ENCODE results near the gene ARHGAP15.

The ARHGAP15 gene

DNA sequence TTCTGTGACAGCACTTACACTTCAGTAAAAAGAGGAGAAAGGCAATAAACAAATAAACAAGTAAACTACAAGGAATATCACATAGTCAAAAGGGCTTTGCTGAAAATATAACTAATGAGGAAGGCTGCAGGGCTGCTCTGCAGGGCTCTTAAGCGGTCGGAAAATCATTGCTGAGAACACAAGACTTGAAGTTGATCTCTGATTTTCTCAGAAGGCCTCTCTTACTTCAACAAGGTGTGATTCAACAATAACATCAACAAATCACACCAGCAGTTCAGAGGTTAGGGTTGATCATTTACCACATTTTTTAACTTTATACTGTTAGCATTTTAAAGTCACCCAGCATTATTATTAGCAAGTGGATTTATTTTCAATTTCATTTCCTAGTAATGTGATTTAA lies 215.6 kb downstream of the ARHGAP15 start:
- no peak for DNase-seq (ENCODE audit: low spot score)

DNA sequence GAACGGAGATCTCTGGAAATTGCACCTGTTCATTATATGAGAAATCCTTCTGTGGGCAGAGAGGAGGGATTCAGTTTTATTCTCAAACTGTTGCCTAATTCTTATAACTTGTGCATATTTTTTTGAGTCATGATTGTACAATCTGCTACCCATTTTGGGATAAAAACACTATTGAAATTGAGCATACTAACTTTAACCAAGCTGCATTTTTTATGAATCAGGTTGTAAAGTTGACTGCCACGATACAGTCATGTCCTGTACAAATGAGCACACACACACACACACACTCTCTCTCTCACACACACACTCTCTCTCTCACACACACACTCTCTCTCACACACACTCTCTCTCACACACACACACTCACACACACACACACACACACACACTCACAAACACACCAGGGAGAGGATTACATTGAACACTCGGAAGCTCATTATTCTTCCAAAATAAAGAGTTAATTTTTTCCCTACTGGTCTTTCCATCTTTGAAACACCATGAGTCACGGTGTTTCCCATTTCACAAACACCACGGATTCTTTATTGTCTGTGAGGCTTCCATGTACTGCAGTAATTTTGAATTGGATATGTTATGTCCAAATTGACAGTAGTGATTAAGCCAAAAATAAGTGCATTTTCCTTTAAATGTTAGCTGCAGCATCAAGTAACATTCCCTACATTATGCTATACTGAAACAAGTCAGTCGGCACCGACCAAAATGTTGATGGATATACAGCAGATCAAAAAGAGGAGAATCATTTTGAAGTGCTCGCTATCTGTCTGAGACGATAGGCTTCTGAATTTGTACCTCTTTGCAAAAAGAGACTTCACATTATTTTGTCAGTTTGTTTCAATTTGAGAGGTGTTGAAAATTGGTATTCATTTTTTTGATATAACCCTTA lies 216.9 kb downstream of the ARHGAP15 start:
- no peak for DNase-seq (ENCODE audit: low spot score)

DNA sequence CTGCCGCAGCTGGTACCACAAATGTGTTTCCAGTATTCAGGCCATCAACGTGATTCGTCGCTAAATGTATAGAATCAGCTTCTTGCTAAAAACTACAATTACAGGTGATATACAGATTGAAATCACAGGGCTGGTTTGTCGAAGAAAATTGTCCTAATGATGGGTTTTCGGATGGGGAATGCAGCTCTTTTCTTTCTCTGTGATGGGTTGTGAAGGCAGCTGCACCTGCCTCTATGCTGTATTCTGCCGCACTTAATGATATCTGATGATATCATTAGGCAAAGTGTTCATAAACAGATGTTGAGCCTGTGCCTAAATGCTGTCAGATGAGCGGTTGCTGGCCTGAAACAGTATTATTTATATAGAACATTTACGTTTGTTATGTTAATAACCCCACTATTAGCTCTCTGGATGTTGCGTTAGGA lies 218.1 kb downstream of the ARHGAP15 start:
- DNase-seq (ENCODE audit: low spot score): no peak

DNA sequence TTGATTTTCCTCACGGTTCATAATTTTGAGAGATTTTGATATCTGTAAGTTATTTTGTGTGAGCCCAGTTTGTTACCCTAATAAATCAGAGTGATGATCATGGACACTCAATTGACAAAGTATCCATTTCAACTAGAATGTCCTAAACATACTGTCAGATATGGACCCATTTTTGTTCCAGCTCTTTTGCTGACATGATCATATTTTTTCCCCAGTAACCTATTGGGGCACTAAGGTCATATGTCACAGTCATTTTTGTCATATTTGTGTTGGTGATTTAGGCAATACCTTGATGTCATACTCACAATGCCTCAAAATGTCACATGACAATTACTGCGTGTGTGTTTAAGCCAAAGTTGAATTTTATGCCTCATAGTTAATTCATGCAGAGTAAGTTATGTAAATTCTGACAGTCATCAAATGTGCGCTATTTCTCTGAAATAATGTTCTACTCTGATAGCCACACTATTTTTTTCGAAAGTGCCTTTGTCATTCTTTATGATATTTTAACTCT lies 218.7 kb downstream of the ARHGAP15 start:
- DNase-seq (ENCODE audit: low spot score): no peak

DNA sequence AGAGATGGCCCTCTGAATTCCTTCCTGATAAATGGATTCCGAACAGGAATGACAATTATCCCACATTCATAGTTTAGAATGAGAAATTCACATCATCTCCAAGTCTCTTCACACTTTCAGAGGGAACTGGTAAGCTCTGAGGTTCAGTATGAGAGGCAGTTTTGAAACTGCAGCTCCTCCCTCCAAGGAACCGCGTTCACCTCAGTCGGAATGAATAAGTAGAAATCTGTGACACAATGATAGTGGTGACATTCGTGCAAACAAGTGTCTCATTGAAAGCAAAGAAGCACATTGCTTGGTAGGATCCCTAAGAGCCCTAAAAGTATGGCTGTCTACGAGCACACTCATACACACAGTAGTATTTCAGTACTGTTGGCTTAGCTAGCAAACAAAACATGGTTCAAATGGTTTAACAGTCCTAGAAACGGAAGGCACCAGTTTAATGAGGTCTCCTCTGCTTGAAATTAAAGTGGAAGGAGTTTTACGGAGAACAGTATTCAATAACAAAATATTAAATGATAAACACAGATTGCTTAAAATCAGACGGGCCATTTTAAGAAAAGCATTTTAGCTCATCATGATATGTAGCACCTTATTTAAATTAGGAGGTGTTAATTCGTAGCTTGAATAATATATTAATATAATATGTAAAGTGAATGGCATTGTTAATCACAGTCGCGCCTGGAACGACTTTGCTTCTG lies 225.0 kb downstream of the ARHGAP15 start:
- DNase-seq (ENCODE audit: low spot score): no peak

DNA sequence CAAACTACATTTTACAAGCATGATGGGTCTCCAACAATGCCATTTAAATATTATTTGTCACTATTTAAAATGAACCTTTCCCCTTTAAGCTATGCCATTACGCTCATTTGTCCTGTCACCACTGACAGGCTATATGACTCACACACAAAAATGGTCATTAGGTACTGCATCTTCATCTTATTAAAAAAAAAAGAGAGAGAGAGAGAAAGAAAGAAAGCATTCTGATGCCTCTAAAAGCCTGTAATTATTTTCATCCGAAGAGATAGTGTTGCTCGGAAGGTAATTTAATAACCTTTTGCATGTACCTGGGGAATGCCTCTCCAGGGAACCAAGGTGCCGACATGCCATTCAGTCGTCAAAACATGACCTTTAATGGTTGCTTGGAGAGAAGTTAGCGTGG lies 226.7 kb downstream of the ARHGAP15 start:
- DNase-seq (ENCODE audit: low spot score): no peak

DNA sequence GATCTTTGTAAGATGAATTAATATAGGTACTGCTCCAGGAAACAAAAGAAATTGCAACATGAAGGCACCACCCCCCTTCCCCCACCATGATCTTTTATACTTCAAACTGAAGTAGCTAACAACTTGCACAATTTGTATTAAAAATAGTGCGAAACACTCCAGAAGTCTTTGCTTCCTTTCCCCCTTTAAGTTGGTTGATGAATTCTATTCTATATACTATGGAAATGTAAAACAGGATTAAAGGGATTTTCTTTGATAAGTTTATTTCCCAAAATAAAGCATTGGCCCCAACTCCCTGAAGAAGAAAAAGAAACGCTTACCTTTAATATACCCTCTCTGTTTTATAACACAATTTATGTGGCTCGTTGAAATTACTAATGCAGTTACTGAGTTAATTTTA lies 227.1 kb downstream of the ARHGAP15 start:
- DNase-seq (ENCODE audit: low spot score): no peak

DNA sequence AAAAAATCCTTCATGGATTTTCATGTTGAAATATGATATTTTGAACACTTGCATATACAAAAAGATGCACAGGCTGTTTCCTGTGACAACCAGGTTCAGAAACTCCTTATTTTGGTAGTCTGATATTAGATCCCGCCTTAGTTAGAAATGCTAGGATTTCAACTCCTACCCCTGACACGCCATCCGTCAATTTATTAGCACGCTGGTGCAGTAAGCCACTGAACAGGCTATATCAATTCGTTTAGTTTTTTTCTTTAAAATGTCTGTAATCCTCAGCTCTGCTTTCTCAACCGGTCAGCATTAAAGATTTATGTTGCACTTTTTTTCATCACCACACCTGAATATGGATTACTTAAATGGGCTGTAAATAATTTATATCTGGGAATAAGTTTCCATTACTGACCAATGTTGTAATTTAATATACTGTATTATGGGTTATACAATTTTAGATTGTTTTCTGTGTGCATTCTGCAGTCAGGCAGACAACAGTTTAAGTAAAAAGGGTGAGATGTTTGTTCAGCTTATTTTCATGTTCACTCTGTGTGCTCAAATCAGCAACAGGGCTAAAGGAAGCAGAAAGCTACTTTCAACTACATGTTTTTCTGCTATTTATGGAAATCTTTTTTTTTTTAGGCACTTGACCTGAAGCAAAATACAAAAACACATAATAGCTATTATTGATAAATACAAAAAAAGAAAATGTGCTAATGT lies 227.7 kb downstream of the ARHGAP15 start:
- DNase-seq (ENCODE audit: low spot score): no peak

DNA sequence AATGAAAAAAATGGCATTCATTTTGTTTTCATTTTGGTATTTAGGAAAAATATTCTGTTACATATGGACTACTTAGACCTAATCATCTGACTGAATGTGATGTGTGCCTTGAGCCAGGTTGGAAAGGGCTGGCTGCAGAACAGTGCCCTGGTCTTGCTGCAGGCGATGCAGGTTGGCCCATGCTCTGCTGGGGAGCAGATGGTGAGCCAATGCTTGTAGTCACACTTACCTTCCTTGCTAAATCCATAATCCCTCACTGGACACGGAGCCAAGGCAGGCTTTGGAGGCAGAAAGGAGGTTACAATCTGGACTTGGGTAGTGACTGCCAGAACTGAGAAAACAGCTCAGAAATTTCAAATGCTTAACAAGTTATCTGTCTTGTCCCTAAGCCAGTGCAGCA lies 228.7 kb downstream of the ARHGAP15 start:
- DNase-seq (ENCODE audit: low spot score): no peak

DNA sequence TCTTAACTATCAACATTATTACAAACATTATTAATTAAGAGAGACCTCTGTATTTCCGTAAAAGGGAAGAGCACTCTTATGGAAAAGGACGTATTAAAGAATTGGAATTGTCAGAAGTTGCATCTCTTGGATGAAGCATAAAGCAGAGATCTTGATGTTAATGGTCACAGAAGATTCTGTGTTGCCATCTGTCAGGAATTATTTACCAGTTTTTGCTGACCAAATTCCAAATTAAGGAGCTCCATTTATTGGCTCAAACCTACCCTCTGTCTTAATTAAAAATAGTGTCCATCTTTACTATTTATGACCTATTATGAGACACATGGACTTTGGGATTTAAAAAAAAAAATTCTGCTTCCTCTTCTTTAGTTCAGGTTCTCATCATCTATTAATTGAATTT lies 232.1 kb downstream of the ARHGAP15 start:
- no peak for DNase-seq (ENCODE audit: low spot score)

DNA sequence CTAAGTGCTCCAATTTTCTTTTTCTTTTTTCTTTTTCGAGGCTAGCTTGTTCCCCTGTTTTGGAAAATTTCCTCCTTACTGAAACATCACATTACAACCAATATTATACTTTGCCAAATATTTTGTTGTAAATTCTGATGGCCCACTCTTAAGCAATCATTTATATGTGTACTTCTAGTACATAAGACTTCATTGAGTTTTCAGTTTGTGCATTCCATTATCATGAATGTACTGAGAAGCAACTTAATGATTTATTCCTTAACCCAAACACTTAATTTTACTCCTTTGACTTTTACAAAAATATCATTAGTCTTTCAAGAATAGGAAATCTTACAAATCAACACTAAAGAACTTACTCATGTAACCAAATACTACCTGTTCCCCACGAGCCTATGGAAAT lies 242.4 kb downstream of the ARHGAP15 start:
- no peak for DNase-seq (ENCODE audit: low spot score)

DNA sequence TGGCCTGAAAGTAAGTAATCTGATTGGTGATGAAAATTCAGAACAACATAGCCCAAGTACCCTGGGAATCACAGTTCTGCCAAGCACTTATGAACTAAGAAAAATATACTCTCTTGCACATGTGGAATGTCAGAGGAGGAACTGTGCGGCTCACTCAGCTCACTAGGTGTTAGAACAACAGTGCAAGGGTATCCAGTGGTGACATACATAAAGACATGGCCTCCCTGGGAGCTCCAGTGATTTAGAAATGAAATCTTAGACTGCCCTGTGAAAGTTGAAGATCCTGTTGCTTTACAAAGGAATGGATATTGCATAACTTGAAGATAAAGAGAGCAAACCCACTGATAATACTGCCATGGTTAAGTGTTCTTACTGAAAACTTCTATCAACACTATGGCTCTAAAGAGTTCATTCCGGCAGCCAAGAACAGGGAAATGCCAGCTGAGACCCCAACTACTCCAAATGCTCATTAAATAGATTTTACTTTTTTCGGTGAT lies 246.2 kb downstream of the ARHGAP15 start:
- no peak for DNase-seq (ENCODE audit: low spot score)

DNA sequence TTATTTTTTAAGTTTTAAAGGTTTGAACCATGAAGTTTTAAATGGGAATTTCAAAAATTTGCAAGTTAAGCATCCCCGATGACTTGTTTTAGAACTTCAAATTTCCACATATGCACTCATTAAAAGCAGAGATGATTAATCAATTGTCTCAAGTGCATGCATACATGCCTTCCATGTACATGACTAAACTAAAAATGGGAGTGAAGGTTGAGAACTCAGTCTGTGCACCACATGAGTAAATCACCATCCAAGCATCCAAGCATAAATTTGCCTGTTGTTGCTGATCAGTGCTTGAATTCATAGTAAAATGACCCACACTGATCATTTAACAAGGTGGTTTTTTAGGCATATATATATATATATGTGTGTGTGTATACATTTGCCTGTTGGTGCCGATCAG lies 249.8 kb downstream of the ARHGAP15 start:
- DNase-seq (ENCODE audit: low spot score): no peak

DNA sequence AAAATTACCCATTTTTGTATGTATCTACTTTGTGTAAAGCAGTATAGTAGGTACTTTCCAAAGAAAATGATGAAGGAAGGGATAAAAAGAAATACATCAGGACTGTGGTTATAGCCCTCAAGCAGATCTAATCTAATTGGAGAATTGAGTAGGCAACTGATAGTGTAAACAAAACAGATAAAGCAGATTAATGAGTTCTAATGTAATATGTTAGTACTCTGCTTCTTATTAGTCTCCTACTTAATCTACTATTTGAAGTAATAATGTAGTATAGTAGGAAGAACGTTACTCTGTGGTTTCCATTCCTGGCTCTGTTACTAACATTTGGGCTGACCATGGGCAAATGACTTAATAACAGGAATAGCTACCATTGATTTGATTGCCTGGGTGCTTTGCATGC lies 250.7 kb downstream of the ARHGAP15 start:
- no peak for DNase-seq (ENCODE audit: low spot score)

DNA sequence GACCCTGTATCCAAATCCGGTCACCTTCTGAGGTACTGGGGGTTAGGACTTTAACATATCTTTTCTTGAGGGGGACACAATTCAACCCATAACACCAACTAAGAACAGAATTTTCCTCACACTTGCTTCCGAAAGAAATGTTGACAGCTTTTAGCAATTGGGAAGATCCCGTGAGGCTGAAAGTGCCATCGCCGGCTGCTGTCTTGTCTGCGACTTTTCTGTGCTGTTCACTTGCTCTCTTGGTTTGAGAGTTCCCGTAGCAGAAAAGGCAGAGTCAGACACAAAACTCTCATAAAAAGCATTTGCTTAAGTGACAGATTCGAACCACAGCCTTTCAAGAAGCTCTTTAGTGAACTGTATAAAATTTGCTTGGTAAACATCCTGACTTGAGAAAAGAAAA lies 253.4 kb downstream of the ARHGAP15 start:
- no peak for DNase-seq (ENCODE audit: low spot score)

DNA sequence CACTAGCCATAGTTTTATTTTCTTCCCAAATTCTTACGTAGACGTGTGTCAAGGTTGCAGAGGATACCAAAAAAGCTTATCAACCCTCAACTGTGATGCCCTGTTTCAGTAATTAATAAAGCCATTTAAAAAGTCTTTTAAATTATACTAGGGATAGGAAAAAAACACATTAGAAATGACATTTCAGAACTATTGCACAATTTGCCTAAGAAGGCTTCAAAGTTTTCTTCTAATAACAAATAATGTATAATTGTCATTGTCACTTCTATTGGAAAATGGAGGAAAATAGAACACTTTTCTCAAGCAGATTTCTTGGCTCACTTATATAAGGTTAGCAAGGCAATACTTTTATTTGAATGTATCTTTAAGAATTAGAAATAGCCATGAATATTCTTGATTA lies 253.8 kb downstream of the ARHGAP15 start:
- DNase-seq (ENCODE audit: low spot score): no peak

DNA sequence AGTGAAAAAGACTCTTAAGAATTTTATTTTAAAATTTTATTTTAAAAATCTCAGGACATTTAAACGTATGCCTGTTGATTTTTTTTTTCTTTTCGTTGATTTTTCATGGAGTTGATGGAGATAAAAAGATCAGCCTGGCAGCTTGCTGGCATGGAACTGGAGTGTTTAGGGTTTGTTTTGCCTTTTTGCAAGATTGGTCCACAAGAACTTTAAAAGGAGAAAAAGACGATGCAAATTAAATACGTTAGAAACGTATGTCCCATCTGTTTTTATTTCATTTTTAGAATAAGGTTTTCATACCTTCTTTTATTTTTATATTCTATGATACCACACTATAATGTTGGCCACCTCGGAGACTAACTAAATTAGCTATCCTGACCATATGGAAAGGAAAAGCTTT lies 254.9 kb downstream of the ARHGAP15 start:
- no peak for DNase-seq (ENCODE audit: low spot score)

DNA sequence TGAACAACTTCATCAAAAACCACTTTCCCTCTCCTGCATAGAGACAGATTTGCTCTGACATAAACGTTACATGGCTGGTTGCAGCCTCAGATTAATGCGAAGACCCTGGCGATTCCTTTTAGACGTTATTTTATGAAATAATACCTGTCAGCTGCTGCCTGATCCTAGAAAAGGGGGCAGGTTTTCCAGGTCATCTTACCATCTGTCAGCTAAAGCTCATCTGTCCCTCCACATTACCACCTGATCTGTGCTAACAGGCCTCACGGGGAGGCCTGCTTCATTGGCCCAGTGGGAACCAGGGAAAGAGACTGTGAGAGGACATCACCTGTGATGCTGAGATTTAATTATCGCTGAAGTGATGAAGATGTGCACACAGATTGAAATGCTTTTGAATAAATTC lies 261.0 kb downstream of the ARHGAP15 start:
- DNase-seq (ENCODE audit: low spot score): no peak

DNA sequence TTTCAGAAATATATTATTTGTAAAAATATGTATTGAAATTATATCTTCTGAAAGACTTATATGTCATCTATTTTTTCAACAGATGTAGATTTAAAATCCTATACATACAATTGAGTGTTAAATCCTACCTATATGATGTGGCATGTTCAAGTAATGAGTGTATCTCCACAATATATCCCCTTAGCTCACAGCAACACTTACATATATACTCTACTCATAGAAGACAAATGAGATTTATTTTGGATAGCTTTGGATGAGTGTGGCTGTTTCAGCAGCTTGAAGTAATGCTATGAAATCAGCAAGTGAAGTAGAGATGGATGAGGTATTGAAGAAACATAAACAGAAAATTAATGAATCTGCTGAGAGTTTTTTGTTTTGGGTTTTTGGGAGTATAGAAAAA lies 263.1 kb downstream of the ARHGAP15 start:
- DNase-seq (ENCODE audit: low spot score): no peak

DNA sequence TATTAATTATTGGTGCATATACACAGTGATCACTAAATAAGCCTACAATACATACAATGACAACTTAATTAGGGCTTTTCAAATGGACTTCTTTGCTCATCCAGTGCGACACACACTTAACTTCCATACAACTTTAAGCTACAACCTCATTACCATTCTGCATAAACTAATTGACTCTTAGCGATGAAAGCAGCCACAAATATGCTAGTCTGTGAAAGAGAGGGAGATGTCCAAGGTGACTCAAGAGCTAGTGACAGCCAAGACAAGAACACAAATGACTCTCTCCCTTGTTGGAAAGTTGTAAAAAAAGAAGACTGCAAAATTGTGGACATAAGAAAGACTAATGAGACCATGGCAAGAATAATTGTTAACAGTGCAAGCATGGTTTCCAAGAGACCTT lies 264.8 kb downstream of the ARHGAP15 start:
- DNase-seq (ENCODE audit: low spot score): no peak

DNA sequence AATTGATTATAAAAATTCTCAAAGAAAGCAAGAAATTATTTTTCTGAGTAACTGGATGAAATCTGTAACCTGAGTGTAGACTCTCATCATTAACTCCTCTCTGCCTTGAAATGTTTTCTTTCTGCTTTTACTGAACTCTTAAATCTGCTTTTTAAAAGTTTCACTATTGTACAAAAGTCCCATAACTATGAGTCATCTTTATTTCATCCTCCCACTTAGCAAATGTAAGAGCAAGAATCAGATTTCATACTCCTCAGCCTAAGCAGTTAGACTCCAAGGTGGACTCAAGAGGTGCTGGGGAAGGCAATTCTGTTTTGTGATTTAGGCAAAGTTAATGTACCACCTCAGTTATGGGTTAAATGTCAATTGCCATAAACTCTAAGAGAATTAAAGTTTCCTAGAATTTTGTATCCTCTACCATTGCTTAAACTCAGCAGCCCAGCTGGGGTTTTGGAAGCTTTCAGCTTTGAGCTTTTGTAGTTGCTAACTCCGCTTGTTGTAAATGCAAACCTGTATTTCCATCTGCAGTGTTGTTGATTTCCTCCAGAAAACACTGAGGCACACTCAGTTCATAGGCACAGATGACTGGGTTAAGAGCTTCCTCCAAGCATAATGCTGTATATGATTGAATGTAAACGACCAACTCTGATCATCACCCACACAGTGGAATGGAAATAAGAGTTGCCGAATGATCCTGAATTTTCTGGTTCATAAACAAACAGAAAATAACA lies 268.8 kb downstream of the ARHGAP15 start:
- peak; percentile 2 for DNase-seq (ENCODE audit: low spot score)

DNA sequence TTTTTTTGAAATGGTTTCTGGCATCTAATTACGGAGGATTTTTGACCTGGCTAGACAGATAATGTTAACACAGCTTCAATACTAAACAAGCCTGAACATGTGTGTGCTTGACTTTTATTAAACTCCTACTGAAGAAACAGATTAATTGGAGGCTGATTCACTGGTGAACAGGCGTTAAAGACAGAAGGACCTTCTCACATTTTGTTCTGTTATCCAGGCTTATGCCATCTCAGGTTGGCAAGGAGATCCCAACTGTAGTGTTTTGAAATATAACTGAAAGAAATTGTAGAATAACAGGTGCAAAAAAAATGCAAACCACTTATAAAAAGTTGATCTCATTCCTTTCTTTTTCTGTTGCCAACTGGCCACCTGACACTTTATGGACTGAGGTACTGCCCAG lies 269.6 kb downstream of the ARHGAP15 start:
- DNase-seq (ENCODE audit: low spot score): no peak

All from hepatic stellate cell (primary cell).